Fibroblast of villous mesenchyme (primary cell): ENCODE results near the gene SERGEF. TPM values are rescaled to one million over a fixed set of nuclear protein-coding genes. Genes with fewer than 3 reads are reported as not detected.

Experiments used
- DNase-seq: peaks from one replicate; pipeline ENCODE4 v3.0.0-alpha.2; 2010; ENCODE audit warnings: low read depth
- H3K4me3 ChIP-seq: 2 replicates; pipeline ENCODE4 v1.5.1; 2011; ENCODE audit warnings: low read depth, mild to moderate bottlenecking, low read length
- CTCF ChIP-seq: IDR thresholded peaks from 2 replicates; pipeline ENCODE4 v1.5.1; 2012; ENCODE audit warnings: low read depth, mild to moderate bottlenecking, low read length; ENCODE audit not compliant: insufficient read depth
- total RNA-seq: library from RNA; depleted of rRNA; stranded (reverse); fragments of >200 nt; gene quantifications from 2 replicates; pipeline ENCODE4 v1.2.3, GENCODE V29; 2012

Gene SERGEF
- total RNA-seq, 1 donor = 21.2 TPM

GRCh38 chr11:17828311-17828751 lies 184.5 kb downstream of the SERGEF start:
- no peak for DNase-seq
- TF ChIP-seq CTCF = no peak
- no peak overlapping the region for H3K4me3 ChIP-seq

GRCh38 chr11:17827006-17827405 lies 185.8 kb downstream of the SERGEF start:
- no peak overlapping the region for H3K4me3 ChIP-seq
- no peak for TF ChIP-seq CTCF
- no peak for DNase-seq

GRCh38 chr11:17822401-17822781 lies 190.5 kb downstream of the SERGEF start:
- DNase-seq = no peak
- no peak for TF ChIP-seq CTCF
- H3K4me3 ChIP-seq = no peak overlapping the region

GRCh38 chr11:17821648-17822400 lies 191.0 kb downstream of the SERGEF start:
- no peak for TF ChIP-seq CTCF
- no peak overlapping the region for H3K4me3 ChIP-seq
- peak; percentile 77 for DNase-seq

- DNase-seq = peak; percentile 43
- TF ChIP-seq CTCF = no peak
- H3K4me3 ChIP-seq = no peak overlapping the region
Measured at GRCh38 chr11:17816232-17816931, 196.5 kb downstream of the SERGEF start.

- TF ChIP-seq CTCF = no peak
- DNase-seq = no peak
- no peak overlapping the region for H3K4me3 ChIP-seq
Measured at GRCh38 chr11:17814546-17814945, 198.3 kb downstream of the SERGEF start.
